ENCODE measurements around the gene HBA2.

HBA2 gene

GRCh38 chr16:177394-177822 is 4.7 kb downstream of the HBA2 start (continued):
- no peak for TF ChIP-seq ESRRG (CRISPR knock-in tag; IDR thresholded peaks at IDR 0.05)
- no peak for TF ChIP-seq ZFP3 (CRISPR knock-in tag; IDR thresholded peaks at IDR 0.05)
- TF ChIP-seq ZFP30 (CRISPR knock-in tag; IDR thresholded peaks at IDR 0.05): no peak
- no peak for TF ChIP-seq SNAI2 (CRISPR knock-in tag; IDR thresholded peaks at IDR 0.05)
- no peak for TF ChIP-seq ISL1 (CRISPR knock-in tag; IDR thresholded peaks at IDR 0.05)
- no peak for TF ChIP-seq TSHZ2 (CRISPR knock-in tag; IDR thresholded peaks at IDR 0.05)
- TF ChIP-seq CSDC2 (CRISPR knock-in tag; IDR thresholded peaks at IDR 0.05): no peak

GRCh38 chr16:177981-178667 is 5.4 kb downstream of the HBA2 start:
- TF ChIP-seq ZNF565 (CRISPR knock-in tag; conservative IDR thresholded peaks at IDR 0.05; ENCODE audit: low read depth) (no peak), ZC3H10 (CRISPR knock-in tag; IDR thresholded peaks at IDR 0.05) (no peak), CSDC2 (CRISPR knock-in tag; IDR thresholded peaks at IDR 0.05) (no peak), ZFP3 (CRISPR knock-in tag; IDR thresholded peaks at IDR 0.05) (no peak), ARNTL (CRISPR knock-in tag; IDR thresholded peaks at IDR 0.05; ENCODE audit: borderline replicate concordance, low read depth) (no peak), ZNF8 (CRISPR knock-in tag; IDR thresholded peaks at IDR 0.05) (no peak), ISL1 (CRISPR knock-in tag; IDR thresholded peaks at IDR 0.05) (no peak), TSHZ2 (CRISPR knock-in tag; IDR thresholded peaks at IDR 0.05) (no peak), ESRRG (CRISPR knock-in tag; IDR thresholded peaks at IDR 0.05) (no peak), CSRNP3 (CRISPR knock-in tag; IDR thresholded peaks at IDR 0.05) (no peak), TCF4 (CRISPR knock-in tag; IDR thresholded peaks at IDR 0.05; ENCODE audit: borderline replicate concordance) (no peak), SNAI2 (CRISPR knock-in tag; IDR thresholded peaks at IDR 0.05) (no peak), ZNF70 (CRISPR knock-in tag; IDR thresholded peaks at IDR 0.05) (no peak), CREB5 (CRISPR knock-in tag; IDR thresholded peaks at IDR 0.05; ENCODE audit: low read depth) (no peak), BACH2 (CRISPR knock-in tag; IDR thresholded peaks at IDR 0.05; ENCODE audit: borderline replicate concordance) (no peak), PATZ1 (CRISPR knock-in tag; IDR thresholded peaks at IDR 0.05; ENCODE audit: borderline replicate concordance) (no peak), OSR1 (CRISPR knock-in tag; IDR thresholded peaks at IDR 0.05) (no peak), GLIS3 (CRISPR knock-in tag; IDR thresholded peaks at IDR 0.05) (no peak)
- no peak for ATAC-seq

- TF ChIP-seq ZNF70 (CRISPR knock-in tag; IDR thresholded peaks at IDR 0.05): no peak
- no peak for TF ChIP-seq PPARA (CRISPR knock-in tag; IDR thresholded peaks at IDR 0.05; ENCODE audit: borderline replicate concordance)
- no peak for TF ChIP-seq PATZ1 (CRISPR knock-in tag; IDR thresholded peaks at IDR 0.05; ENCODE audit: borderline replicate concordance)
- ATAC-seq: no peak
Observed at GRCh38 chr16:178668-179015, 6.0 kb downstream of the HBA2 start.

Measured in SK-N-SH treated with all-trans-retinoic acid at 6 μM for 48 hours (cell line).